ENCODE results near the gene GABRA1. TPM values are rescaled to one million over a fixed set of nuclear protein-coding genes. Genes with fewer than 3 reads are reported as not detected.

Gene GABRA1
- total RNA-seq, 1 donor from 2014 or later, result not detected

Other genes starting within 250 kb of the GABRA1 start
- gene GABRA6, start 162.4 kb upstream of the GABRA1 start, total RNA-seq, result not detected
- gene GABRG2, start 219.7 kb downstream of the GABRA1 start, total RNA-seq, result not detected

Data from tongue (tissue), 1 donor.